H1 (cell line): ENCODE results near the gene TMEM144. TPM values are rescaled to one million over a fixed set of nuclear protein-coding genes. Genes with fewer than 3 reads are reported as not detected.

Source experiments
- BCL11A ChIP-seq, 2 experiments: IDR thresholded peaks; one replicate each; pipeline ENCODE4 v1.6.1; 2011; ENCODE audit warnings: low read depth in 2 of 2, low read length in 2 of 2, mild to moderate bottlenecking in 2 of 2
- CHD2 ChIP-seq: IDR thresholded peaks from 2 replicates; pipeline ENCODE4 v1.6.1; 2012; ENCODE audit warnings: low read length, improper control_type of control experiment
- CHD7 ChIP-seq: fragments of 300-600 bp; sonication (generic); IDR thresholded peaks from 2 replicates; pipeline ENCODE4 v1.7.1; 2012; ENCODE audit warnings: low read length, moderate library complexity, mild to moderate bottlenecking, inconsistent platforms; ENCODE audit not compliant: insufficient replicate concordance
- CTCF ChIP-seq, 3 experiments: IDR thresholded peaks; 1 replicate in 2 of 3; 2 replicates in 1 of 3; pipeline versions ENCODE4 v1.5.1 to v1.6.1; 2011; ENCODE audit warnings: low read length in 3 of 3, mild to moderate bottlenecking in 3 of 3, inconsistent platforms in 2 of 3, low read depth in 1 of 3, moderate library complexity in 1 of 3; ENCODE audit not compliant: insufficient read depth in 1 of 3; ENCODE audit errors: control extremely low read depth in 1 of 3
- EZH2 ChIP-seq: fragments of 200-600 bp; sonication (generic); IDR thresholded peaks from 2 replicates; pipeline ENCODE4 v1.7.1; 2012; ENCODE audit warnings: low read depth, mild to moderate bottlenecking, moderate library complexity, low read length, inconsistent platforms; ENCODE audit not compliant: severe bottlenecking
- GTF2F1 ChIP-seq: IDR thresholded peaks from 2 replicates; pipeline ENCODE4 v1.6.1; 2012; ENCODE audit warnings: low read depth, low read length, improper control_type of control experiment, borderline replicate concordance
- POLR2AphosphoS5 ChIP-seq: IDR thresholded peaks from 2 replicates; pipeline ENCODE4 v1.6.1; 2011; ENCODE audit warnings: low read depth, low read length
- RXRA ChIP-seq: IDR thresholded peaks from 2 replicates; pipeline ENCODE4 v1.6.1; 2011; ENCODE audit warnings: low read depth, mild to moderate bottlenecking, low read length, moderate library complexity; ENCODE audit not compliant: insufficient read depth
- TAF7 ChIP-seq: optimal IDR thresholded peaks from 2 replicates; pipeline ENCODE3; 2011; ENCODE audit warnings: low read depth, mild to moderate bottlenecking, inconsistent platforms, low read length, moderate library complexity, borderline replicate concordance
- polyA plus RNA-seq, 7 experiments: library from polyadenylated mRNA; depleted of rRNA in 3 of 7; stranded (reverse) in 5 of 7; unstranded in 2 of 7; fragments of >200 nt in 5 of 7; fragments of 200-250 nt in 2 of 7; gene quantifications; 1 replicate in 5 of 7; 2 replicates in 1 of 7; 4 replicates in 1 of 7; pipeline versions ENCODE4 v1.2.1 to v1.2.3, GENCODE V29; 2011 to 2013; ENCODE audit warnings: missing spikeins in 2 of 7, mixed read lengths in 2 of 7
- total RNA-seq: library from RNA; stranded (reverse); fragmentation: NEBNext Ultra II Directional; extraction: Animal tissue kit (Norgen Biotek cat#: 25700); gene quantifications from 2 replicates; pipeline ENCODE4 v1.2.1, GENCODE V29; 2021

TMEM144 gene
- total and polyA plus RNA-seq, 2 of the 8 experiments (the other 6 are each of a cell fraction or from before 2014, with no cell fraction given) = 1.9 to 2.6 TPM

GRCh38 chr4:158214856-158215255, 4.6 kb downstream of the TMEM144 start (continued):
- no peak for TF ChIP-seq CHD7
- no peak for TF ChIP-seq TAF7
- TF ChIP-seq BCL11A (IDR thresholded peaks at IDR 0.05; ENCODE audit: low read depth in 2 of 2, low read length in 2 of 2) = no peak
- TF ChIP-seq POLR2AphosphoS5 = no peak
- no peak for TF ChIP-seq GTF2F1
- TF ChIP-seq EZH2 = no peak
- TF ChIP-seq RXRA = no peak
- TF ChIP-seq CTCF (IDR thresholded peaks at IDR 0.05; ENCODE audit: control extremely low read depth in 1 of 3, insufficient read depth in 1 of 3, low read depth in 1 of 3, low read length in 3 of 3) = no peak
- TF ChIP-seq CHD2 = no peak
